NOMO-1 treated with DMSO at 0.1 percent for 48 hours (cell line): ENCODE data around the gene SIGLEC8.
"Not testable (repeated sequence)": the region's sequence is repeated elsewhere in the genome, so short reads cannot be mapped to it uniquely, and the experiment has no call there.

Source experiments
- DNase-seq: peaks from one replicate; lab custom pipeline; 2025; ENCODE audit not compliant: unreplicated experiment; lab: John Stamatoyannopoulos, UW

SIGLEC8 gene

DNA sequence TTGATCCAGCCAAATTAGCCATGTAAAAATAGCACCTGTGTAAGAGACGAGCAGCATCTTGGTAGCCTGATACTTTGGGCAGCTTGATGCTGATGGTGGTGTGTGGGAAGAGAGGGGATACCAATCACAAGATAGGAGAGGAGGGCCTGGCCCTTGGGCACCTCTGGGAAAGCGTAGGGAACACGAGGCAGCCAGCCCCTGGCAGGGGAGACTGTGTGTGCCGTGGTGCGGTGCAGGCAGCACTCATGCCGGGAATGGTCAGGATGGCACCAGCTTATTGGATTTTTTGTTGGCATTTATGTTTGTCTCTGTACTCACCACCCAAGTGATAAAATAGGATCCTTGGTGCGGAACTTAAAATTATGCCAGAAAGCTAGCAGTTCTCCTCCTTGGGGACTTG, 10.2 kb downstream of the SIGLEC8 start:
- no peak for DNase-seq

DNA sequence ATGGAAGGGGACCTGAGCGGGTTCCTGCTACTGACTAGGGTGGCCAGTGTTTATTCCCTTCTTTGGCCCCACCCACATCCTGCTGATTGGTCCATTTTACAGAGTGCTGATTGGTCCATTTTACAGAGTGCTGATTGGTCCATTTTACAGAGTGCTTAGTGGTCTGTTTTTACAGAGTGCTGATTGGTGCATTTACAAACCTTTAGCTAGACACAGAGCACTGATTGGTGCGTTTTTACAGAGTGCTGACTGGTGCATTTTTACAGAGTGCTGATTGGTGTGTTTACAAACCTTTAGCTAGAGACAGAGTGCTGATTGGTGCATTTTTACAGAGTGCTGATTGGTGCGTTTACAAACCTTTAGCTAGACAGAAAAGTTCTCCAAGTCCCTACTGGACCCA, 10.7 kb downstream of the SIGLEC8 start:
- not testable (repeated sequence) for DNase-seq

DNA sequence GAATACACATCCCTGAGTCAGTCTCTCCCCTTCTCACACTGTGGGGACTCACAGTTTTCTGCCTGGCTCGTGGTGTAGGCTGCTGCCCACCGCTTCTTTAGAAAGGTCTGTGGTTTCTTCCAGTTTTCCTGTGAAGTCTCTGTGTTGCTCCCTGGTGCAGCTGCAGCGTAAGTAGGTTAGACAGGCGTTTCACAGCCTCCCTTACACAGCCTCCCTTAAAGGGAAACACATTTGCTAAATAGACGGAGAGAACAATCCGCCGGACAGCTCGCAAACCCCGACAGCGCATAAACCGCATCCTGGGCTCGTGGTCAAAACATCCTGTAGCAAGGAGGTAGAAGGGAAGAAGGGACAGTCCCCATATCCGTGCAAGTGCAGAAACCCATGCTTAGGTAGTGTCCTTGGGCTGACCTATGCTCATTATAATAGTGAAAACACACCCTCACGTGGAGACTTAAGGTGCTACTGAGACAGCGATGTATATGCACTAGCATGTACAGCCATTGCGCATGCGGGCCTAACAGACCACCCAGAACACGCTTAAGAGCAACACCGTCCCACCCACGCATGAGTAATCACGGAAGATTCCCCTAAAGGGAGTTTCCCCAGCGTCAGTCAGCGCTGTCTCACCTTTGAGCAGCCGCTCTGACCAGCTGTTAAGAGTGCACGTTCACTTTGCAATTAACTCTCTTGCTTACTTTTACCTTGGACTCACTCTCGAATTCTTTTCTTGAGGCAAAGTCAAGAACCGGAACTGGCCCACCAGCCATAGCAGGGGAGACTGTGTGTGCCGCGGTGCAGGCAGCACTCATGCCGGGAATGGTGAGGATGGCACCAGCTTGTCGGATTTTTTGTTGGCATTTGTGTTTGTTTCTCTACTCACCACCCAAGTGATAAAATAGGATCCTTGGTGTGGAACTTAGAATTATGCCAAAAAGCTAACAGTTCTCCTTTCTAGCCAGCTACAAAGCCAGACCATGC, 16.6 kb downstream of the SIGLEC8 start:
- peak; percentile 20 for DNase-seq

DNA sequence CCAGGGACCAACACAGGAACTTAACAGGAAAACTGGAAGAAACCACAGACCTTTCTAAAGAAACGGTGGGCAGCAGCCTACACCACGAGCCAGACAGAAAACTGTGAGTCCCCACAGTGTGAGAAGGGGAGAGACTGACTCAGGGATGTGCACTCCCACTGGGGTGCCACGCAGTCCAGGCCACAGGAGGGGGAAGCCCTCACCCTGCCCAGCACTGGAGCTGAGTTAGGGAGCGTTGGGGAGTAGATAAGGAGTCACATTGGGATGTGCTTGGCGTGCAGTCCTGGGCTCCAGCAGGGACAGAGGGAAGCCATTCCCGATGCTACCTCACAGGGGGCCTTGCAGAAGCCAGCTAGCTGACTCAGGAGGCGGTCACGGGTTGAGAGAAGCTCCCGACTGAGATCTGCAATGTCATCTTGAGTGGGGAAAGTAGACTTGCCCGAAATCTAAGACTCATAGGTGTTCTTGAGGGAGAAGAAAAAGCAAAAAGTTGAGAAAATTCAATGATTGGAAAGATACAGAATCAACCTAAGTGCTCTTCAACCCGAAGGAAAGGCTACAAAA, 17.3 kb downstream of the SIGLEC8 start:
- peak; percentile 12 for DNase-seq

DNA sequence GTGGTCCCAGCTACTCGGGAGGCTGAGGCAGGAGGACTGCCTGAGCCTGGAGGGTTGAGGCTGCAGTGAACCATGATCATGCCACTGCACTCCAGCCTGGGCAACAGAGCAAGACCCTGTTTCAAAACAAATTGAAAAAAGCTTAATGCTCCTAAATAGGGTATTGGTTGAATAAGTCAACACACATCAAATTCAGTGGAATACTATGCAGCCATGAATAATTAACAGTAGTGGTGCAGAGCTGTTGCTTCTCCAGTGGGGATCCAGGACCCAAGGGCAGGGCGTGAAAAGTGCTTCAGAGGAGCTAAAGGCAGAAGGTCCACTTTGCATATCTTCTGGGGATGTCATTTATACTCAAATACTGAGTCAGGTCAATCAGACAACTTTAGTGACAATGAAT, 18.2 kb downstream of the SIGLEC8 start:
- no peak for DNase-seq

DNA sequence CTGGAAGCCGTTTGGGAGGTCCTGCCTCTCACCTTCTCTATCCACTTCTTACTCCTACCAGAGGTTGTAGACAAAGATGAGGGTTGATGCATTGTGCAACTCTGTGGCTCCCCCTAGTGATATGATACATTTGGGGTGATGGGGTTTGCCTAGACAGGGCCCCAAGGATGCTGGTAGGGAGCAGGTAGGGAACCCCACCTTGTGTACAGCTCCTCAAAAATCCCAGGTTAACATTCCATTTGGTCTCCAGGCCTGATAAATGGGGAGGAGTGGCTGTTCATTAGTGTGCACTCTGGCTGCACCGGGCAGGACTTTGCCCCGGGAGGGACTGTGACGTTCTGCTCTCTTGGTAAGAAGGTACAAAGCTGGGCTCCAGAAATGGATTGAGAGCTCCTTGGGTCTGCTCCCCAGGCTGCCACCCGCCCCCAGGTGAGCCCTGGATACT, 19.2 kb downstream of the SIGLEC8 start:
- peak; percentile 43 for DNase-seq

DNA sequence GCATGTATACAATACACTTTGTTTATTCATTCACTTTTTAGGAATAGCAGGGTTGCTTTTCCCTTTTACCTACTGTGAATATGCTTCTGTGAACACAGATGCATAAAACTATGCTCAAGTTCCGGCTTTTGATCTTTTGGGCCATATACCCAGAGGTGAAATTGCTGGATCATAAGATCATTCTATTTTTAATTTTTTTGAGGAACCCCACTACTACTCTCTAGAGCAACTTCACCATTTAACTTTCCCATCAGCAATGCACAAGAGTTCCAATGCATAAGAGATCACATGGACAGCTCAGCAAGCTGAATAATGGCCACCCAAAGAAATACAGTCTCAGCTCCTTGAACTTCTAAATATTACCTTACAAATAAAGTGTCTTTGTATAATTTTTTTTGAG, 23.8 kb downstream of the SIGLEC8 start:
- no peak for DNase-seq

DNA sequence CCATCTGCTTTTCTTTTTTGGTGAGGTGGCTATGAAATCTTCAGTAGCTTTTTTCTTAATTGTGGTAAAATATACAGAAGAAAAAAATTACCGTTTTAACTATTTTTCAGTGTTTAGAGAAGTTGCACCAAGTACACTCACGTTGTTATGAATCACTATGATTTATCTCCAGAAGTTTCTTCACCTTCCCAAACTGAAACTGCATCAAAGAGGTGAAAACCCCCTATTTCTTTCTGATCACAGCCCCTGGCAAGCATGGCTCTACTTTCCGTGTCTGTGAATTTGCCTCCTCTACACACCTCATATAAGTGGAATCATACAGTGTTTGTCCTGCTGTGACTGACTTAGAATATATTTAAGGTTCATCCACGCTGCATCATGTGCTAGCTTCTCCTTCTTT, 25.2 kb downstream of the SIGLEC8 start:
- DNase-seq: peak; percentile 70

DNA sequence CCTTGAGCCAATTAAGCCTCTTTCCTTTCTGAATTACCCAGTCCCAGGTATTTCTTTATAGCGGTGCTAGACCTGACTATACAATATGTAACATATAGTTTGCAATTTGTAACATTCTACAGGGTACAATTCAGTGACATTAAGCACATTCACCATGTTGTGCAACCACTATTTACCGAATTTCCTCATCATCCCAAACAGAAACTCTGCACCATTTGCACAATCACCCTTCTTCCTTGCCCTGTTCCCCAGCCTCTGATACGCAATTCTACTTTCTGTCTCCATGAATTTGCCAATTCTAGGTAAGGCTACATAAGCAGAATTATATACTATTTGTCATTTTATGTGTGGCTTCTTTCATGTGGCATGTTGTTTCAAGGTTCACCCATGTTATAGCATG, 27.1 kb downstream of the SIGLEC8 start:
- peak; percentile 79 for DNase-seq

DNA sequence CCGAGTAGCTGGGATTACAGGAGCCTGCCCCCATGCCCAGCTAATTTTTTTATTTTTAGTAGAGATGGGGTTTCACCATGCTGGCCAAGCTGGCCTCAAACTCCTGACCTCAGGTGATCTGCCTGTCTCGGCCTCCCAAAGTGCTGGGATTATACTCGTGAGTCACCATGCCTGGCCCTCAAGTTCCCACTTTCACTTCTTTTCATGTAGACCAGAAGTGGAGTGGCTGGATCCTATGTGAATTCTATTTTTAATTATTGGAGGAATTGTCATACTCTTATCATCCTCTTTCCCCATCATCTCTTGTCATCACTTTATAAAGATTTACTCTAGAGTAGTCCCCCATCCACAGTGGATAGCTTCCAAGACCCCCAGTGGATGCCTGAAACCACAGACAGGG, 28.0 kb downstream of the SIGLEC8 start:
- no peak for DNase-seq

DNA sequence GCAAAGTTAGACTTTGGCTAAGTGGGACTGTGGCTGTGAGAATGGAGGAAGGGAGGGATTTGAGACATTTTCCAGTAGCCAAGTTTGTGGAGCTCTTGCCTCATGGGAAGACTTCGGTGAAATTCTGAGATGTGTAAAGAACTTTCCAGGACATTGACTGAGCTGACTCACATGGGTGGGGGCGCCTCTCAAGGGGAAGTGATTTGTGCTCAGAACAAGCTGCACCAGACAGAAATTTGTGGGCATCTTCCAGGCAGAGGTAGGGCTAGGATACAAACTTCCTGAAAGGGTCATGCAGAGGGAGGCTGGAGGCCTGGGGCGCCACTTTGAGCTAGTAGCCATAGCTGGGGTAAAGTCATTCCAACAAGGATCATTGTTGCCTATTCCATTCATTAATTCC, 31.1 kb downstream of the SIGLEC8 start:
- DNase-seq: peak; percentile 6

DNA sequence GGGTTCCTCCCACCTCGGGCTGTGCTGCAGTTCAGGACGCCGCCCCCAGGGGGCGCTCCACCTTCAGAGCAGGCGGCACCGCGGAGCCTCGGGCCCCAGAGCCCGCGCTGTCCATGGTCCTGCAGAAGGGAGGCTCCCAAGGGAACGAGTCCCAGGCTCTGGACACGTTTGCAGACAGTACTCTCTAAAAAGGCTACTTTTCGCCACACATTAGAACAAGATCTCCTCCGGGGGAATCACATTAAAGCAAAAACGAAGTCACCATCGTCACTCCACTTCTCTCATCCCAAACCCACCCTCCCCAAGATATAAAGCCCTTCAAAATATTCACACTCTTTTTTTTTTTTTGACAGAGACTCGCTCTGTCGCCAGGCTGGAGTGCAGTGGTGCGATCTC, 36.2 kb downstream of the SIGLEC8 start:
- peak; percentile 61 for DNase-seq

DNA sequence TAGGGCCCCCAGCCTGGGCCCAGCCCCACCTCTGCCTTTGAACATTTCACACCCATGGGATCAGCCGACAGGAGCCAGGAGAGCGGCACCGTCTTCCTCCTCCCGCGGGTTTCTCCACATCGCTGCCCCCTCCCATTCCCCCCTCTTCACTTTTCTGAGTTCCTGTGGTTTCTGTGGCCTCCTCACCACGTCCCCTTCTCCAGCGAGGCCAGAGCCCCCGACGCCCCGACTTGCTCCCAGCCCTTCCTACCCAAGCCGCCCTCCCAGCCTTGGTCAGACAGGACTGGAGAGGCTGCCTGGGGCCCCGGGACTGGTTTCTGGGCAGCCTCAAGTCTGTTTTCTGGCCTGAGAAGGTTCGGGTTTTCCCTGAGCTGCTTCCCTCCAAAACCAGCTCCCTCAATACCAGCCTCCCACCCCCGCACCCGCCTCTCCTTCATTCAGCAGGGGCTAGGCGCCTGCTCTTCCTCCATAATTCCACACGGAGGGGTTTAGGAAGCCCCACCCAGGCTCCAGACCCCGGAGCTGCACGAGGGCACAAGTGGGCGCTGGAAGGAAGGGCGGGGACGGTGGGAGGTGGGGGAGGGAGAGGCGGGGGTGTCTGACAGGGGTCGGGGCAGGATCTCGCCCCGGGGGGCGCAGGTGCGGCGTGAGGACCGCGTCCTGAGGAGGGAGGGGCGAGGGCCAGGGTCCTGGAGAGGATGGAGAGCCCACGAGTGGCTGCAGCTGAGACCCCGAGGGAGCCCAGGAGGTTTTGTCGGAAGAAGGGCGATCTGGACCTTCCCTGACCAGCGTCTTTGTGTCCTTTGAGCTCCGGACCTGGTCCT, 36.8 kb downstream of the SIGLEC8 start:
- DNase-seq: no peak

DNA sequence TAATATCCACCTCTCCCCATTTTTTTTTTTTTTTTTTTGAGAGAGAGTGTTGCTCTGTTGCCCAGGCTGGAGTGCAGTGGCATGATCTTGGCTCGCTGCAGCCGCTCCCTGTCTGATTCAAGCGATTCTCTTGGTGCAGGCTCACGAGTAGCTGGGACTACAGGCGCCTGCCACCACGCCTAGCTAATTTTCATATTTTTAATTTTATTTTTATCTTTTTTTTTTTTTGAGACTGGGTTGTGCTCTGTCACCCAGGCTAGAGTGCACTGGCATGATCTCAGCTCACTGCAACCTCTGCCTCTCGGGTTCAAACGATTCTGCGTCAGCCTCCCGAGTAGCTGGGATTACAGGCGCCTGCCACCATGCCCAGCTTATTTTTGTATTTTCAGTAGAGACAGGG, 37.7 kb downstream of the SIGLEC8 start:
- DNase-seq: not testable (repeated sequence)

DNA sequence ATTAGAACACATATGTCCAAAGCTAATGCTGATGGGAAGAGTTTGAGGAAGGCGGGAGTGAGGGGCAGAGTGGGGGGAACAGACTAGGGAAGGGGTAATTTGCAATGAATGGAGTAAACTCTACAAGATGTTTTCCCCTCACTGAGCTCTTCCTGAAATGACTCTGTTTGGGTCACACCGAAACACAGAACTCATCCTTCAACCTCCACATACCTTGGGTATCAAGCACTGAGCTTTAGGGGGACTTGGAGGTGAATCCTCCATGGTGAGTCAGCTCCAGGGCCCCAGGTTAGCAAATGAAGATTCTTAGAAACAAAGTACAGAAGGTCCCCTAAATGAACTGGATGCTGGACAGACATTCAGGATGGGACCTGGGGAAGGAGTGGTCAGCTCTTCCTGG, 39.5 kb downstream of the SIGLEC8 start:
- DNase-seq: no peak

DNA sequence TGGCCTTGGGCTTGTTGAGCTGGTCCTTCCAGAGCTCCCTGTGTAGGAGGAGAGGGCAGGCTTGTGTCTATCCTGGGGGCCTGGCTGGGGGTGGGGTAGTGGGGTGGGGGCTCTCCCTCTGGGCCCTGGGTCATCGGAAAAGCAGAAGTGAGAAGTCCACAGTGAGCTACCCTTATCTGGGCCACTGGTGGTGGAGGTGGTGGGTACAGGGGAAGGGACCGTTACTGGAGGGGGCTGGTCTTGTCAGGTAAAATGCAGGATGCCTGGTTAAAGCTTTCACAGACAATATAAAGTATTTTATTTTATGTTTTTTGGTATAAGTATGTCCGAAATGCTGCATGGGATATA, 40.5 kb downstream of the SIGLEC8 start:
- peak; percentile 63 for DNase-seq

DNA sequence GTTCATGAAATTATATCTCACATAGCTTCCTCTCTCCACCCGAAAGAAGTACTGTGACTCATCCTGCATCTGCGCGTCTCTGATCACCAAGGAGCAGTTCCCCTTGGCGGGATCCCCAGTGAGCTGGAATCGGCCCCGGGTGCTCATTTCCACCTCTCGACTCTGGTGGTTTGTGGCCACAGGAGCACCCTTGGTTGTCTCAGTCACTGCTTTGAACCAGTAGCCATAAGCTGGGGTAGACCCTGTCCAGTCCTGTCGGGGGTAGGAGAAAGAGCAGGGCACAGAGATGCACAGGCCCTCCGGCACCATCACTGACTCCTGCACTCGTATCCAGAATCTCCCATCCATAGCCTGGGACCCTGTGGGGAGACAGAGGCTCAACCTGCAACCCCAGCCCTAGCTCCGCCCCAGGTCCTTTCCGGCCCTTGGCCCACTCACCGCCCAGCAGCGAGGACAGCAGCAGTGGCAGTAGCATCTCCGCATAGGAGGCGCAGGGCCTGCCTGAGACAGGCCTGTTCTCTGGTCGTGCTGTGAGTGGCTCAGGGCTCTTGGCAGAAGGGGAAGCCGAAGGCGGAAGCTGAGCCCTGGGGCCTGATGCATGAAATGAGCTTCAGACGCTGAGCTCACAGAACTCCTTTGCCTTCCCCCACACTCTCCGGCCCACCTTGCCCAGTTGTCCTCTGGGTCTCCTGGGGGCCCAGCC, 41.0 kb downstream of the SIGLEC8 start, which contains the start of gene SIGLEC10:
Gene SIGLEC10, minus strand, starts transcription at position 536 of the 703 bp plus-strand sequence. Its CDS starts 61 bp downstream, at position 475.
- peak; percentile 89 for DNase-seq

DNA sequence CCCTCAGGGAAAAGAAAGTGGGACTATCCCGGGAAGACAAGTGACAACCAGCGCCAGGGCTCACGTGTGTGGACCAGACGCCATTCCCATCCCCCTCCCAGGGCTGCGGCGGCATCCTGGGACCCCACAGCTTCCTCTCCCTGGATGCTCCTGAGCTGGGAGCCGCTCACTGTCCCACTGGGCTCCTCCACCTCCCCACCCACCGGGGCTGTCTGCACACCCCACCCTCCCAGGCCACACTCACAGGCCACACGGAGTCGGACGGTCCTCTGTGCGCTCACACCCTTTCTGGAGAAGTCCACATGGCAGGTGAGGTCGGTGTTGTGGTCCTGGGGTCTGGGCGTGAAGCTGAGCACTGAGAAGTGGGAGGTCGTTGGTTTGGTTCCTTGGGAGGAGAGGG, 41.8 kb downstream of the SIGLEC8 start:
- not testable (repeated sequence) for DNase-seq

DNA sequence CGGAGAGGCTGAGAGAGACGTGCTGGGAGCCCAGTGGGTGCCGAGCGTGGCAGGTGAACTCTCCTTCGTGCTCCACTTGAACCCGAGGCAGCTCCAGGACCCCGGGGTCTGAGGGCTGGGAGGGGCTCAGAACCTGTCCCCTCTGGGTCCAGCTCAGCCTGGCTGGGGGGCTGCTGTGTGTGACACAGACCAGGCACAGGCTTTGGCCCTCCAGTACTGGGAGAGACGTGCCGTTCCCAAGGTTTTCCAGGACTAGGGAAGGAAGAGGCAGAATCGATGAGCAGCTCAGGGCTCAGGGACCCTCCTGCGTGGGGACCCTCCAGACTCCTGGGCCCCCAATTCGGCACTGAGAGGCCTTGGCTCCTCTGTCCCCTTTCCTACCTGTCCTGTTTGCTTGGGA, 43.1 kb downstream of the SIGLEC8 start:
- no peak for DNase-seq

DNA sequence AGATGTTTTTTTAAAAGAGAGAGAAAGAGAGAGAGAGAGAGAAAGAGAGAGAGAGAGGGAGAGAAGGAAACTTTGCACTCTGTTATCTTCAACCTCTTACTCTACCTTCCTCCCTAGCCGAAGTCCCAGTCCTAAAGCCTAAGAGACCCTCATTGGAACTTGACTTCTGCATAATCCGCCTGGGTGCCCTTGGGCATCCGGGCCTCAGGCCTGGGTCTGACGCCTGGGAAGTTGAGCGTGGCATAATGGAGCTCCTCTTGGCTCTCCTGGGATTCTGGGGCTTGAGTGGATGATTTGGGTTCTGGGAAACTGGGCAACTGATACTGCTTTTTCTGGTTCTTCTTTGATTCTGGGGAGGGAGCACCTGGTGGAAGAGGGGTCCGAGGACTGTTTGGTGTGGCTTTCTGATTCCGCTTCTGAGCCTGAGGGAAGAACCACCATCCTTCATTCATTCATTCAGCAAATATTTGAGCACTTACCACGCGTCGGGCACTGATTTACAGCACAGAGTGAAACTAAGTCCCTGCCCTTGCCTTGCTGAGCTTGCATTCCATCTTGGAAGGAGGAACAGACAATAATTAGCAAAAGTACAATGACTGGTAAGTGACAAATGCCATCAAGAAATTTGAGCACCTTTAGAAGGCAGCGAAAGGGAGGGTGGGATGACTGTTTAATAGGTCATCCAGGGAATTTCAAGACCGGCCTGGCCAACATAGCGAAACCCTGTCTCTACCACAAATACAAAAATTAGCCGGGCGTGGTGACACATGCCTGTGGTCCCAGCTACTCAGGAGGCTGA, 47.1 kb downstream of the SIGLEC8 start:
- DNase-seq: no peak
